CD4-positive, alpha-beta T cell treated with Interleukin-1 beta for 1 hour (primary cell): ENCODE data around the gene EPN1.
"Not testable (repeated sequence)": the region's sequence is repeated elsewhere in the genome, so short reads cannot be mapped to it uniquely, and the experiment has no call there.

Source experiments
- DNase-seq, 2 donors: peaks; one replicate each; pipeline ENCODE4 v3.0.0-alpha.2; 2020 to 2022

EPN1 gene

DNA sequence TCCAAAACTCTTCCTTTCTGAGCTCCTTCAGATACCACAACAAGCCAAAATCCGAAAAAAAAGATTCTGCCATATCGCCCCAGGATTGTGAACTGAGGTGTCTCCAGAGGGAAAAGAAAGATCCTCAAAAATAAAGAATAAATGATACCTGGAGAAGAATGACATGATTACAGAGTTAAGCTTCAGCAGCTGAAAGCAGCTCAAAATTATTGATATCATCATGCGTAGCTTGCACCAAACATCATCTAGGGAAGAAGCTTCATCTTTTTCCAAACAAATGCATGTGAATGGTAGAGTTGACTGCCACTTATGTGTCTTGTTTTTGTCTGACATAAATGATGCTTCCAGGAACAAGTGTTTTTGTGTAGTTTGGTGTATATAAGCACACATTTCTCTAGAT, 63.3 kb downstream of the EPN1 start, which contains the start of gene NLRP9:
TSS of gene NLRP9 (minus strand) at position 101 of the 400 bp plus-strand sequence. CDS start at position 73, 28 bp downstream.
- no peak for DNase-seq

GRCh38 chr19:55750715-55751114, 75.7 kb downstream of the EPN1 start:
- no peak for DNase-seq

DNA sequence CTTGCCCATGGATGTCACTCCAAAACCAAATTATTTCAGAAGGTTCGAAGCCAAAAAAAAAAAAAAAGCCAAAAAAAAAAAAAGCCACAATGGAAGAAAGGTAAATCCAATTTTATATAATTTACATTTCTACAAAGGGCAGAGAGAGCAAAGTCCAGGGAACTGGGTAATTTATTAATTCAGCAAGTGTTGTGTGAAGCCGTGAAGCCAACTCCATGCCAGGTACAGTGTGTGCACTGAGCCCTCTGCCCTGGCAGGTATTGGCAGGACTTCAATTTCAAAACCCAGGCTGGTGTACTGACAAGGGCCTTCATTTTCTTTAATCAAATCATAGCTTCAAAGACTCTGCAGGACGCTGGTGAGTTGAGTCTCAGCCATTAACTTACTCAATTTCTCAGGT, 78.4 kb downstream of the EPN1 start:
- no peak for DNase-seq

DNA sequence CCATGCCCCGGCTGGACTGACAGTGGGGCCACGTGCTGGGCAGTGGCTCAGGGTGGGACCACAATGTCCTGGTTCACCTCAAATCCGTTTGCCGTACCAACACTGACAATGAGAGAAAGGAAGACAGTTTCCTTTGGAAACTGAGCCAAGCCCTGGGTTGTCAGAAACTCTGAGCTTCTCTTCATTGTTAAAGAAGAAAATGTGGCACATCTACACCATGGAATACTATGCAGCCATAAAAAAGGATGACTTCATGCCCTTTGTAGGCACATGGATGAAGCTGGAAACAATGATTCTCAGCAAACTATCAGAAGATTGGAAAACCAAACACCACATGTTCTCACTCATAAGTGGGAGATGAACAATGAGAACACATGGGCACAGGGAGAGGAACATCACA, 81.8 kb downstream of the EPN1 start:
- DNase-seq, result not testable (repeated sequence)

DNA sequence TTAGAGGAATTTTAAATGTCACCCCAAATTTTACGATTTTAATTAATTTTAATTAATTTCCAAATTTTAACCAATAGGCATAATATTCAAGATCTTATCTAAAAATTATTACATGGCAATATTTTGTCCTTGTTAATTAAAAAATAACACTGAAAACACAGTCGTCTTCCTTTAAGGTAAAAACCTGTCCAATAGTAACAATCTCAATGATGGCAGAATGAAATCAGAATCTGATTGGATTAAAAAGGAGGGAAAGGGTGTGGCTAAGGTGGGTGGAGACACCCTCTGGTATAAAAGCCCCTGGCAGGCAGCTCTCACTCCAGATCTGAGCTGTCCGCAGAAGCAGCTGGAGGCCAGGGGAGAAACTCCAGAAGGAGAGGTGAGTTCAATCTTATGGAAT, 83.8 kb downstream of the EPN1 start, which contains the start of gene RFPL4A:
TSS of gene RFPL4A (plus strand) at position 301 of the 400 bp plus-strand sequence. CDS start 2,704 bp downstream, outside the sequence.
- DNase-seq, result not testable (repeated sequence)
